ENCODE results near the gene DACT3. TPM values are rescaled to one million over a fixed set of nuclear protein-coding genes. Genes with fewer than 3 reads are reported as not detected.

Gene DACT3
- total RNA-seq, 1 donor from 2014 or later, result 55.1 TPM

DNA sequence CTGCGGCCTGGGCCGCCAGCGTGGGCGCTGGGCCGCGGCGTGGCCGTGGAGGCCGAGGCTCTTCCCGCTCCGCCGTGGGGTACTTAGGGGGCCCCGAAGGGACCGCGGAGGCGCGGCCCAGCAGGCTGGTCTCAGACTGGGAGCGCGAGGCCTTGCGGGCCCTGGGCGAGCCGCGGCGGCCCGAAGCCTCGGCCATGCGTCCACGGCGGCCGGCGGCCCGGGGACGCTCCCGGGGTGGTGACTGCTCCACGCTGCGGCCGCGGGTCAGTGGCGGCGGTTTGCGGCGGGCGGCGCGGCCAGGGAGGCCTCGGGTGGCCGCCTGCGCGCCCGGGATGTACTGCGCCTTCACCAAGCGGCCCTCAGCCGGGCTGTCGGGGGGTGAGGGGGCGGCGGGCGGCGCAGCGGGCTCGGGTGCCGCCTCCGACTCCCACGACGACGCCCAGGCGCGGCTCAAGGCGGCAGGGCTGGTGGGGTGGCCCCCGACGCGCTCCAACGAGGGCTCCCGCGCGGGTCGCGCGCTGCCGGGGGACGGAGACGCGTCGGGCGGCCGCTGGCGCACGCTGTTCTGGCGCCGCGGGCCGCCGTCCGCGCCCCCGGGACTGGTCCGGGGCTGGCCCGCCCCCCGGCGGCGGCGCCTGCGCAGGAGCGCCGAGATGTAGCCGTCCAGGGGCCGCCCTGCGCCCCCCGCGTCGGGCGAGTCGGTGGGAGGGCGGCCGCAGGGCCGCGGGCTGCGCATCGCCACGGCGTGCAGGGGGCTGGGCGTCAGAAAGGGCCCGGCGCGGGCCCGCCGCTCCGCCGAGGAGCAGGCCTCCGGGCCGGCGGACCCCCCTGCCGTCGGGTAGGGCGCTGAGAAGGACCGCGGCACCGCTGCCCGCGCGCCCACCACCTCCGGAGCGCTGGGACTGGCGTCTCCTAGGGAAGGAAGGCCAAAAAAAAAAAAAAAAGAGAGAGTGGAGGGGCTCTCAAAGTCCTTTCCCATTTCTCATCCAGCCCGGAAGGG is 11.7 kb downstream of the DACT3 start:
- TF ChIP-seq, protein P1, sequence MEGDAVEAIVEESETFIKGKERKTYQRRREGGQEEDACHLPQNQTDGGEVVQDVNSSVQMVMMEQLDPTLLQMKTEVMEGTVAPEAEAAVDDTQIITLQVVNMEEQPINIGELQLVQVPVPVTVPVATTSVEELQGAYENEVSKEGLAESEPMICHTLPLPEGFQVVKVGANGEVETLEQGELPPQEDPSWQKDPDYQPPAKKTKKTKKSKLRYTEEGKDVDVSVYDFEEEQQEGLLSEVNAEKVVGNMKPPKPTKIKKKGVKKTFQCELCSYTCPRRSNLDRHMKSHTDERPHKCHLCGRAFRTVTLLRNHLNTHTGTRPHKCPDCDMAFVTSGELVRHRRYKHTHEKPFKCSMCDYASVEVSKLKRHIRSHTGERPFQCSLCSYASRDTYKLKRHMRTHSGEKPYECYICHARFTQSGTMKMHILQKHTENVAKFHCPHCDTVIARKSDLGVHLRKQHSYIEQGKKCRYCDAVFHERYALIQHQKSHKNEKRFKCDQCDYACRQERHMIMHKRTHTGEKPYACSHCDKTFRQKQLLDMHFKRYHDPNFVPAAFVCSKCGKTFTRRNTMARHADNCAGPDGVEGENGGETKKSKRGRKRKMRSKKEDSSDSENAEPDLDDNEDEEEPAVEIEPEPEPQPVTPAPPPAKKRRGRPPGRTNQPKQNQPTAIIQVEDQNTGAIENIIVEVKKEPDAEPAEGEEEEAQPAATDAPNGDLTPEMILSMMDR (IDR thresholded peaks at IDR 0.05; ENCODE audit: partially characterized antibody, unreplicated experiment), result no peak
- Mint-ChIP-seq H3K27ac (ENCODE audit: unreplicated experiment) (no peak overlapping the region), H3K36me3 (ENCODE audit: unreplicated experiment) (peaks cover 29% of the 10 kb centered on the region), H3K9me3 (ENCODE audit: unreplicated experiment) (peaks cover 8% of the 10 kb centered on the region), H3K4me3 (ENCODE audit: unreplicated experiment) (peak overlapping the region; percentile 61), H3K27me3 (ENCODE audit: unreplicated experiment) (peaks cover 20% of the 10 kb centered on the region), H3K4me1 (ENCODE audit: low read depth, unreplicated experiment) (no peaks in the 10 kb centered on the region)
- DNase-seq, result no peak

DNA sequence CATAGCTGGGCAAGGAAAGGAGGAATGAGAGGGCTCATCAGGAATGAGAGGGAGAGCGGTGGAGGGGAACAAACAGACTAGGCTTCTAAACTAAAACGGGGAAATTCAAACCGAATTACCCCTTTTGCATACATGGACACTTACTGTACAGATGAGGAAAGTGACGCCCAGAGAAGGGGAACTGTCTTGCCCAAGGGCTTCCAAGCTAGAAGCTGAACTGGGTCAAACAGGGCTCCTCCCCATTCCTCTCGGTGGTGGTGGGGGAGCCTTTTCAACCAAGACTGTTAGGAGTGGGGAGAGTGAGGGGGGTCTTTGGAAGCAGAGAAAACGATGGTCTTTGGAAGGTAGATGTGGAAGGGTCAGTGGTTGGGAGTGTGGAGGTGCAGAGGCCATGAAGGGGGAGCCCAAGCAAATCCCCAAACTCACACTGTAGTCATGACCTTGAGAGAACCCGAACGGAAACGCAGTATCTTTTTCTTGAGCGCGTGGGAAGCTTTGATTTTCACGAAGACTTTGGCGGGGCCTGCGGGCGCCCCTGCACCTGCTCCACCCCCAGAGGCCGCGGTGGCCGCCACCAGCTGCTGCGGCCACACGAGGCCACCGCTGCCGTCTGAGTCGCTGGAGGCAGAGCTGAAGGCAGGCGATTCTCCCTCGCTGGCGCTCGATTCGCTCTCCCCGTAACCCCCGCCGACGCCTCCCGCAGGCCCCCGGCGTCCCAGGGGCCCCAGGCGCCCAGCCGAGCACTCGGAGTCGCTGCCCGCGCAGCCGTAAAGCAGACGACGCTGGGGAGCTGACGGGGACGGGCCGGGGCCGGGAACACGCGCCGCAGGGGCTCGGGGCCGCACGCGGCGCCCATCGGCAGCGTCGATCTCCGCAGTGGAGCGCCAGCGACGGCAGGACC is 12.7 kb downstream of the DACT3 start:
- TF ChIP-seq, protein P1 (IDR thresholded peaks at IDR 0.05; ENCODE audit: partially characterized antibody, unreplicated experiment), result no peak
- H3K27ac Mint-ChIP-seq (ENCODE audit: unreplicated experiment), result peak overlapping the region; percentile 29
- H3K9me3 Mint-ChIP-seq (ENCODE audit: unreplicated experiment), result peaks cover 8% of the 10 kb centered on the region
- H3K36me3 Mint-ChIP-seq (ENCODE audit: unreplicated experiment), result peaks cover 29% of the 10 kb centered on the region
- no peak for DNase-seq
- peak overlapping the region; percentile 42 for H3K4me3 Mint-ChIP-seq (ENCODE audit: unreplicated experiment)
- H3K27me3 Mint-ChIP-seq (ENCODE audit: unreplicated experiment), result peaks cover 20% of the 10 kb centered on the region
- no peaks in the 10 kb centered on the region for H3K4me1 Mint-ChIP-seq (ENCODE audit: low read depth, unreplicated experiment)

DNA sequence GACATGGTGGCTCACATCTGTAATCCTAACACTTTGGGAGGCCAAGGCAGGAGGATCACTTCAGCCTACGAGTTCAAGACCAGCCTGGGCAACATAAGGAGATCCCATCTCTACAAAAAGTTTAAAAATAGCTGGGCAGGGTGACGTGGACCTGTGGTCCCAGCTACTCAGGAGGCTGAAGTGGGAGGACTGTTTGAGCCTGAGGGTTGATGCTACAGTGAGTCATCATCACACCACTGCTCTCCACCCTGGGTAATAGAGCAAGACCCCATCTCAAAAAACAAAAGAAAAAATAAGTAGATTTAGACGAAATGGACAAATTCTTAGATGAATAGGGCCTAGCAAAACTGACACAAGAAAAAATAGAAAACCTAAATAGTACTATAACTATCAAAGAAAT is 14.6 kb downstream of the DACT3 start:
- Mint-ChIP-seq H3K4me1 (ENCODE audit: low read depth, unreplicated experiment) (no peaks in the 10 kb centered on the region), H3K4me3 (ENCODE audit: unreplicated experiment) (no peak overlapping the region), H3K27me3 (ENCODE audit: unreplicated experiment) (peaks cover 23% of the 10 kb centered on the region), H3K36me3 (ENCODE audit: unreplicated experiment) (peaks cover 29% of the 10 kb centered on the region), H3K27ac (ENCODE audit: unreplicated experiment) (no peak overlapping the region), H3K9me3 (ENCODE audit: unreplicated experiment) (peaks cover 8% of the 10 kb centered on the region)
- no peak for DNase-seq
- TF ChIP-seq, protein P1 (IDR thresholded peaks at IDR 0.05; ENCODE audit: partially characterized antibody, unreplicated experiment), result no peak

DNA sequence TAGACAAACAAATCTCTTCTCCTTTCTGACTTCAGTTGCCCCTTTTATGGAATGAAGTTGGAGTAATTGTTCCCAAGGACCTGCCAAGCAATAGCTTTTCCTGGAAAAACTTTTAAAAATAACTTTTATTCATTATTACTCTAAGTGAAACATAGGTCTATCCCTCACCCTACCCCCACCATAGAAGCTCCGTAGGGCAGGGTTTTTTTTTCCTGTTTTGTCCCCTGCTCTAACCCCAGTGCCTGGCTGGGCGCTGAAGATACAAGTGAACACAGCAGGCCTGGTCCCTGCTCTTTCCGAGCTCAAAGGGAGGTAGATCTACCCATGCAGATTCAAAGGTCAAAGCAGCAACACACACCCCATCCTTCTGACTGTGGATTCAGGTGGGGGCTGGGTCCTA is 16.3 kb downstream of the DACT3 start:
- Mint-ChIP-seq H3K4me1 (ENCODE audit: low read depth, unreplicated experiment) (no peaks in the 10 kb centered on the region), H3K4me3 (ENCODE audit: unreplicated experiment) (no peak overlapping the region), H3K9me3 (ENCODE audit: unreplicated experiment) (peaks cover 6% of the 10 kb centered on the region), H3K27ac (ENCODE audit: unreplicated experiment) (no peak overlapping the region), H3K27me3 (ENCODE audit: unreplicated experiment) (peaks cover 16% of the 10 kb centered on the region), H3K36me3 (ENCODE audit: unreplicated experiment) (peaks cover 22% of the 10 kb centered on the region)
- no peak for DNase-seq
- TF ChIP-seq, protein P1 (IDR thresholded peaks at IDR 0.05; ENCODE audit: partially characterized antibody, unreplicated experiment), result no peak

All from glutamatergic neuron (in vitro differentiated cells).